Astrocyte of the spinal cord (primary cell): ENCODE data around the gene GRM8.
"Not testable (repeated sequence)": the region's sequence is repeated elsewhere in the genome, so short reads cannot be mapped to it uniquely, and the experiment has no call there.

Experiments used
- DNase-seq: peaks from one replicate; pipeline ENCODE4 v3.0.0; 2011; ENCODE audit warnings: low read depth, low spot score
- H3K4me3 ChIP-seq: 2 replicates; pipeline ENCODE4 v1.5.1; 2011; ENCODE audit warnings: low read depth, mild to moderate bottlenecking, low read length, moderate library complexity
- CTCF ChIP-seq: IDR thresholded peaks from 2 replicates; pipeline ENCODE4 v1.5.1; 2012; ENCODE audit warnings: low read depth, mild to moderate bottlenecking, low read length, inconsistent platforms
- in situ Hi-C: cut with HindIII; loops from 2 replicates; pipeline ENCODE4 v1.10.0; 2017; ENCODE audit warnings: low sequenced_read_pairs

GRM8 gene

DNA sequence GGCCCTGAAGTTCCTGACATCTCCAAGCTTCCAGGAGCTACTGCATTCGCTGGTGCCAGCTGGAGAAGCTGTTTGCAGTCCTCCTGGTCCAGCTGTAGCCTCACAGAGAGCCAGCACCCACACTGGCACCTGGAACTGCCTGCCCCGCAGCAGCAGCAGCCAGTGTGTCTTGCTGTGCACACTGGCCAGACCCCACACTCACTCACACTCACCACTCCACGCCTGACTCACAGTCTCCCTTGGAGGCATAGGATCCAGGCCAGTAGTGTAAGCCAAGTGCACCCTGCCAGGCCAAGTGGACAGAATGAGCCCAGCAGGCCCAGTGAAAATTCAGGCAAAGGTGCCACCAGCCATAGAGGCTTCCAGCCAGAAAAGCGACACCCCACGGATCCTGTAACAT, 566.3 kb downstream of the GRM8 start:
- TF ChIP-seq CTCF, result no peak
- in situ Hi-C loops, result no loop called here
- no peak overlapping the region for H3K4me3 ChIP-seq
- DNase-seq, result no peak

GRCh38 chr7:126685596-126685995, 567.1 kb downstream of the GRM8 start:
- no peak for DNase-seq
- no peak overlapping the region for H3K4me3 ChIP-seq
- in situ Hi-C loops, result no loop called here
- no peak for TF ChIP-seq CTCF

DNA sequence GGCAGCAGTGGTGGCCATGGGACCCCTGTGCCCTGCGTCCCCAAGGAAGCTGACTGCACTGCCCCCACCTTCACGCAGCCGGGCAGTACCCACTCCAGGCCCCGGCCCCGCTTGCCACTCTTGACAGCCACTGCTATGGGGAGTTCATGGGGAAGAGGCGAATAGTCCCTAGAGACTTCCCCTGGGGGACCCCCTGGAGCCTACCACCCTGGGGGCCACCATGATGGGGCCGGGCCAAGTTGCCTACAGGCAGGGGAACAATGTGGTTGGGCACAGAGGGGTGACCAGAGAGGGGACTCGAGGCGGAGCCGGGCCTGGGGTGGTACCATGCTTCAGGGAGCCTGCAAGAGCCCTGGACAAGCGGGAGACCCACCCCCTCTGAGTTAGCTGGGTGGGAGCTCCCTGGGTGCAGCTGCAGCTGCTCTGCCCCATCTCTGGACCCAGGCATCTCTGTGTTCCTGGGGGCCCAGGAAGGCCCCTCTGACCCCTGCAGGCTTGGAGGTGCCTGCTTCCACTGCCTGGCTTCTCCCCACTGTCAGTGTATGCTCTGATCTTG, 567.6 kb downstream of the GRM8 start:
- DNase-seq, result no peak
- H3K4me3 ChIP-seq, result no peak overlapping the region
- TF ChIP-seq CTCF, result no peak
- in situ Hi-C loops, result no loop called here

GRCh38 chr7:126682176-126682575, 570.6 kb downstream of the GRM8 start:
- no peak for DNase-seq

DNA sequence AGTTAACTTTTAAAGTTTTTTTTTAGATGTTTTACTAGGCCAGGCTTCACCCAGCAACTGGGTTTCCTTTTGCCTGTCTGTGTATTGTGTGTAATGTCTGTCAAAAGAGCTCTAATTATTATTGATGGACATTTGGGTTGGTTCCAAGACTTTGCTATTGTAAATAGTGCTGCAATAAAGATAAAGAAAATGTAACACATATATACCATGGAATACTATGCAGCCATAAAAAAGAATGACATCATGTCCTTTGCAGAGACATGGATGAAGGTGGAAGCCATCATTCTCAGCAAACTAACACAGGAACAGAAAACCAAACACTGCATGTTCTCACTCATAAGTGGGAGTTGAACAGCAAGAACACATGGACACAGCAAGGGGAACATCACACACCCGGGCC, 584.0 kb downstream of the GRM8 start:
- in situ Hi-C loops, H3K4me3 ChIP-seq, DNase-seq: not testable (repeated sequence)

More at GRCh38 chr7:126682176-126682575, 570.6 kb downstream of the GRM8 start:
- no peak for TF ChIP-seq CTCF
- in situ Hi-C loops, result no loop called here
- H3K4me3 ChIP-seq, result no peak overlapping the region

GRCh38 chr7:126668367-126668752, 584.4 kb downstream of the GRM8 start:
- in situ Hi-C loops, result no loop called here
- no peak for TF ChIP-seq CTCF
- no peak for DNase-seq
- H3K4me3 ChIP-seq, result no peak overlapping the region

DNA sequence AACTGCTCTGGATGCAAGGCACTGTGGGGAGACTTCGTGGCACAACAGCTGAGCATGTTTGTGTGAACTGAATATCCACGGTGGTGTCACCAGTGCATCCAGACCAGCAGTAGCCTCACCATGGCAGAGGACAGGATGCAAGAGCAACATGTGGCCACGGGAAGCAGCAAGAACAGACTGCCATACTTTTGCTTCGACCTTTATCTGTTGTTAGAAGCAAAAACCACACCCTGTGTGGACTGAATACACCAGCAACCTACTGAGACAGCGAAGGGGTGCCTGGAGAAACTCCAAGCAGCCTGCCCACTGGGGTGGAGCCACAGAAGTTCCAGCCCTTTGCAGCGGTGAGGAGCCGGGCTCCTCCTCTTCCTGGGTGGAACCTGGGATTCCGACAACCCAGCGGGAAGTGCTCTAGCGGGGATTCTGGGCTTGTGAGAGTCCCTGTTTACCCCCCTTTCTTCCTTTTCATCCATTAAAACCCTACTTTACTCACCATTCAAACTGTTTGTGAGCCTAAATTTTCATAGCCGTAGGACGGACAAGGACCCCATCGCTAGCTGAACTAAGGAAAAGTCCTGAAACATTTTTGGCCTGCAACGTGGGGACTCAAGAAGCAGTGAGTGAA, 584.9 kb downstream of the GRM8 start:
- no peak for TF ChIP-seq CTCF
- no peak overlapping the region for H3K4me3 ChIP-seq
- in situ Hi-C loops, result no loop called here
- DNase-seq, result no peak
